HepG2 (cell line): ENCODE measurements around the gene PASK. TPM values are rescaled to one million over a fixed set of nuclear protein-coding genes. Genes with fewer than 3 reads are reported as not detected.

ENCODE experiments used
- AHDC1 ChIP-seq: sonication (generic); formaldehyde crosslinking; IDR thresholded peaks from 2 replicates; pipeline ENCODE4 v1.5.1; 2020; ENCODE audit warnings: mild to moderate bottlenecking, missing genetic modification reagents, borderline replicate concordance
- GZF1 ChIP-seq: sonication (generic); formaldehyde crosslinking; IDR thresholded peaks from 2 replicates; pipeline ENCODE4 v1.5.1; 2020; ENCODE audit warnings: mild to moderate bottlenecking, missing genetic modification reagents
- HNRNPL ChIP-seq: fragments of 200-400 bp; formaldehyde crosslinking; IDR thresholded peaks from 2 replicates; pipeline ENCODE4 v1.6.1; 2017; ENCODE audit warnings: mild to moderate bottlenecking, low read depth, low read length
- MXI1 ChIP-seq: IDR thresholded peaks from 3 replicates; pipeline ENCODE4 v1.6.1; 2012; ENCODE audit warnings: low read depth, low read length, inconsistent platforms, borderline replicate concordance
- SKIL ChIP-seq: sonication (generic); formaldehyde crosslinking; IDR thresholded peaks from 2 replicates; pipeline ENCODE4 v1.8.0; 2022; ENCODE audit warnings: missing genetic modification reagents, mild to moderate bottlenecking, moderate library complexity, borderline replicate concordance
- ZNF138 ChIP-seq: sonication (generic); formaldehyde crosslinking; IDR thresholded peaks from 2 replicates; pipeline ENCODE4 v1.5.0; 2020; ENCODE audit warnings: mild to moderate bottlenecking, low read depth, missing genetic modification reagents
- ZNF331 ChIP-seq: sonication (generic); formaldehyde crosslinking; IDR thresholded peaks from 2 replicates; pipeline ENCODE4 v1.4.0; 2020; ENCODE audit warnings: missing genetic modification reagents
- ZNF567 ChIP-seq: sonication (generic); formaldehyde crosslinking; IDR thresholded peaks from 2 replicates; pipeline ENCODE4 v1.8.1; 2023; ENCODE audit warnings: mild to moderate bottlenecking, missing genetic modification reagents, borderline replicate concordance
- ZNF781 ChIP-seq: sonication (generic); formaldehyde crosslinking; IDR thresholded peaks from 2 replicates; pipeline ENCODE4 v1.5.1; 2020; ENCODE audit warnings: borderline replicate concordance, mild to moderate bottlenecking, missing genetic modification reagents; ENCODE audit errors: not compliant biosample characterization
- ZNF850 ChIP-seq: sonication (generic); formaldehyde crosslinking; conservative IDR thresholded peaks from 2 replicates; pipeline ENCODE4 v1.9.0; 2021; ENCODE audit warnings: mild to moderate bottlenecking, missing genetic modification reagents
- polyA plus RNA-seq, 8 experiments: library from polyadenylated mRNA; depleted of rRNA in 3 of 8; stranded (reverse) in 7 of 8; unstranded in 1 of 8; fragments of >200 nt; fragmentation: Illumina TruSeq in 4 of 8; extraction: Trizol in 4 of 8; gene quantifications; 2 replicates each; pipeline versions ENCODE4 v1.2.1 to v1.2.3, GENCODE V29; 2011 to 2016; ENCODE audit warnings: low read depth in 4 of 8, missing spikeins in 1 of 8, mixed read lengths in 1 of 8; ENCODE audit not compliant: insufficient read depth in 1 of 8
- total RNA-seq, 5 experiments: library from RNA; depleted of rRNA; stranded (reverse); fragments of >200 nt; fragmentation: Illumina TruSeq; extraction: Trizol; gene quantifications; 2 replicates each; pipeline ENCODE4 v1.2.3, GENCODE V29; 2016; ENCODE audit warnings: low read depth in 1 of 5
- TF ChIP-seq, protein P1 (sequence below): sonication (generic); formaldehyde crosslinking; IDR thresholded peaks from 2 replicates; pipeline ENCODE4 v1.4.0; 2020; ENCODE audit warnings: mild to moderate bottlenecking, missing genetic modification reagents
- TF ChIP-seq, protein P2 (sequence below): IDR thresholded peaks from 2 replicates; pipeline ENCODE4 v1.6.1; 2016; ENCODE audit warnings: mild to moderate bottlenecking
- TF ChIP-seq, protein P3 (sequence below): sonication (generic); formaldehyde crosslinking; IDR thresholded peaks from 2 replicates; pipeline ENCODE4 v1.5.0; 2020; ENCODE audit warnings: mild to moderate bottlenecking, missing genetic modification reagents

Gene PASK
- total and polyA plus RNA-seq, 2 of the 13 experiments (the other 11 are each of a cell fraction or from before 2014, with no cell fraction given): 6.9 to 17.0 TPM

GRCh38 chr2:241102239-241102803, 47.0 kb downstream of the PASK start, which contains the start of gene MTERF4 (continued):
- TF ChIP-seq, protein P1, sequence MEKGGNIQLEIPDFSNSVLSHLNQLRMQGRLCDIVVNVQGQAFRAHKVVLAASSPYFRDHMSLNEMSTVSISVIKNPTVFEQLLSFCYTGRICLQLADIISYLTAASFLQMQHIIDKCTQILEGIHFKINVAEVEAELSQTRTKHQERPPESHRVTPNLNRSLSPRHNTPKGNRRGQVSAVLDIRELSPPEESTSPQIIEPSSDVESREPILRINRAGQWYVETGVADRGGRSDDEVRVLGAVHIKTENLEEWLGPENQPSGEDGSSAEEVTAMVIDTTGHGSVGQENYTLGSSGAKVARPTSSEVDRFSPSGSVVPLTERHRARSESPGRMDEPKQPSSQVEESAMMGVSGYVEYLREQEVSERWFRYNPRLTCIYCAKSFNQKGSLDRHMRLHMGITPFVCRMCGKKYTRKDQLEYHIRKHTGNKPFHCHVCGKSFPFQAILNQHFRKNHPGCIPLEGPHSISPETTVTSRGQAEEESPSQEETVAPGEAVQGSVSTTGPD (CRISPR knock-in tag): no peak
- TF ChIP-seq SKIL (CRISPR knock-in tag) (peak; percentile 73), ZNF567 (CRISPR knock-in tag) (peak; percentile 95), ZNF781 (CRISPR knock-in tag) (peak; percentile 99), HNRNPL (peak; percentile 81), ZNF331 (CRISPR knock-in tag) (peak; percentile 99), ZNF138 (peak; percentile 22; the same call in 1 of the 2 replicates), GZF1 (CRISPR knock-in tag) (peak; percentile 95), MXI1 (peak; percentile 92; the same call in 2 of the 3 replicates), AHDC1 (CRISPR knock-in tag) (peak; percentile 84), ZNF850 (CRISPR knock-in tag) (peak; percentile 86; the same call in 1 of the 2 replicates)
- TF ChIP-seq, protein P2, sequence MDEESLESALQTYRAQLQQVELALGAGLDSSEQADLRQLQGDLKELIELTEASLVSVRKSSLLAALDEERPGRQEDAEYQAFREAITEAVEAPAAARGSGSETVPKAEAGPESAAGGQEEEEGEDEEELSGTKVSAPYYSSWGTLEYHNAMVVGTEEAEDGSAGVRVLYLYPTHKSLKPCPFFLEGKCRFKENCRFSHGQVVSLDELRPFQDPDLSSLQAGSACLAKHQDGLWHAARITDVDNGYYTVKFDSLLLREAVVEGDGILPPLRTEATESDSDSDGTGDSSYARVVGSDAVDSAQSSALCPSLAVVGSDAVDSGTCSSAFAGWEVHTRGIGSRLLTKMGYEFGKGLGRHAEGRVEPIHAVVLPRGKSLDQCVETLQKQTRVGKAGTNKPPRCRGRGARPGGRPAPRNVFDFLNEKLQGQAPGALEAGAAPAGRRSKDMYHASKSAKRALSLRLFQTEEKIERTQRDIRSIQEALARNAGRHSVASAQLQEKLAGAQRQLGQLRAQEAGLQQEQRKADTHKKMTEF (CRISPR knock-in tag): peak; percentile 100
- TF ChIP-seq, protein P3, sequence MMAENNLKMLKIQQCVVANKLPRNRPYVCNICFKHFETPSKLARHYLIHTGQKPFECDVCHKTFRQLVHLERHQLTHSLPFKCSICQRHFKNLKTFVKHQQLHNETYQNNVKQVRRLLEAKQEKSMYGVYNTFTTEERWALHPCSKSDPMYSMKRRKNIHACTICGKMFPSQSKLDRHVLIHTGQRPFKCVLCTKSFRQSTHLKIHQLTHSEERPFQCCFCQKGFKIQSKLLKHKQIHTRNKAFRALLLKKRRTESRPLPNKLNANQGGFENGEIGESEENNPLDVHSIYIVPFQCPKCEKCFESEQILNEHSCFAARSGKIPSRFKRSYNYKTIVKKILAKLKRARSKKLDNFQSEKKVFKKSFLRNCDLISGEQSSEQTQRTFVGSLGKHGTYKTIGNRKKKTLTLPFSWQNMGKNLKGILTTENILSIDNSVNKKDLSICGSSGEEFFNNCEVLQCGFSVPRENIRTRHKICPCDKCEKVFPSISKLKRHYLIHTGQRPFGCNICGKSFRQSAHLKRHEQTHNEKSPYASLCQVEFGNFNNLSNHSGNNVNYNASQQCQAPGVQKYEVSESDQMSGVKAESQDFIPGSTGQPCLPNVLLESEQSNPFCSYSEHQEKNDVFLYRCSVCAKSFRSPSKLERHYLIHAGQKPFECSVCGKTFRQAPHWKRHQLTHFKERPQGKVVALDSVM: peak; percentile 88
